Large intestine (tissue), 12 donors: ENCODE results near the gene TEN1. TPM values are rescaled to one million over a fixed set of nuclear protein-coding genes. Genes with fewer than 3 reads are reported as not detected.
A peak's percentile ranks its signal among the peaks of the same experiment; 100 is the strongest.

Experiments
- DNase-seq, 2 donors: peaks; one replicate each; pipeline versions ENCODE4 v3.0.0 to v3.0.0-alpha.2; 2013
- H3K27ac ChIP-seq: one replicate; pipeline ENCODE4 v1.5.1; 2013; ENCODE audit warnings: low read length
- H3K27me3 ChIP-seq: 2 replicates; pipeline ENCODE4 v1.6.1; 2013; ENCODE audit warnings: low read length; ENCODE audit not compliant: control insufficient read depth, insufficient read depth
- H3K36me3 ChIP-seq: 2 replicates; pipeline ENCODE4 v1.6.1; 2013; ENCODE audit warnings: low read length; ENCODE audit not compliant: control insufficient read depth, insufficient read depth
- H3K4me1 ChIP-seq: one replicate; pipeline ENCODE4 v1.6.1; 2013; ENCODE audit warnings: low read length; ENCODE audit not compliant: control insufficient read depth, insufficient read depth
- H3K4me3 ChIP-seq: one replicate; pipeline ENCODE4 v1.5.1; 2013; ENCODE audit warnings: low read length
- H3K9me3 ChIP-seq: one replicate; pipeline ENCODE4 v1.6.1; 2013; ENCODE audit warnings: mild to moderate bottlenecking, low read depth, low read length, moderate library complexity; ENCODE audit not compliant: control insufficient read depth
- WGBS: methylation state at CpG from one replicate; pipeline ENCODE4 v1.1.5; 2013; ENCODE audit warnings: low lambda C conversion rate; ENCODE audit not compliant: insufficient coverage; 5-methylcytosine and 5-hydroxymethylcytosine counted together
- long read RNA-seq, 11 donors: transcript quantifications; one replicate each; lab custom pipeline, GENCODE V29; 2026
- polyA plus RNA-seq: library from polyadenylated mRNA; unstranded; fragments of 120-200 nt; gene quantifications from one replicate; pipeline ENCODE4 v1.2.1, GENCODE V29; 2013

Gene TEN1, protein sequence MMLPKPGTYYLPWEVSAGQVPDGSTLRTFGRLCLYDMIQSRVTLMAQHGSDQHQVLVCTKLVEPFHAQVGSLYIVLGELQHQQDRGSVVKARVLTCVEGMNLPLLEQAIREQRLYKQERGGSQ
- 24.5 TPM for polyA plus RNA-seq
- long read RNA-seq, donor 1, transcript TEN1-201 (4 exons, 994 nt), result major isoform, 11 of 11 reads
- long read RNA-seq, donor 1, partial matches to known transcripts, result 0 of 11 reads
- long read RNA-seq, donor 1, other reads (novel, unspliced or antisense), result 0 of 11 reads
- long read RNA-seq, donor 2, transcript TEN1-201 (4 exons, 994 nt), result major isoform, 25 of 25 reads
- long read RNA-seq, donor 2, partial matches to known transcripts, result 0 of 25 reads
- long read RNA-seq, donor 2, other reads (novel, unspliced or antisense), result 0 of 25 reads
- long read RNA-seq, donor 3, result 0 reads
- long read RNA-seq, donor 4, partial matches to known transcripts, result 0 of 3 reads
- long read RNA-seq, donor 4, other reads (novel, unspliced or antisense), result 0 of 3 reads
- long read RNA-seq, donor 5, transcript TEN1-201 (4 exons, 994 nt), result major isoform, 10 of 10 reads
- long read RNA-seq, donor 5, partial matches to known transcripts, result 0 of 10 reads
- long read RNA-seq, donor 5, other reads (novel, unspliced or antisense), result 0 of 10 reads
- long read RNA-seq, donor 6, transcript TEN1-201 (4 exons, 994 nt), result major isoform, 17 of 17 reads
- long read RNA-seq, donor 6, partial matches to known transcripts, result 0 of 17 reads
- long read RNA-seq, donor 6, other reads (novel, unspliced or antisense), result 0 of 17 reads
- long read RNA-seq, donor 7, transcript TEN1-201 (4 exons, 994 nt), result major isoform, 5 of 5 reads
- long read RNA-seq, donor 7, partial matches to known transcripts, result 0 of 5 reads
- long read RNA-seq, donor 7, other reads (novel, unspliced or antisense), result 0 of 5 reads
- long read RNA-seq, donor 8, transcript TEN1-201 (4 exons, 994 nt), result major isoform, 26 of 26 reads
- long read RNA-seq, donor 8, partial matches to known transcripts, result 0 of 26 reads
- long read RNA-seq, donor 8, other reads (novel, unspliced or antisense), result 0 of 26 reads
- long read RNA-seq, donor 9, transcript TEN1-201 (4 exons, 994 nt), result major isoform, 30 of 31 reads
- long read RNA-seq, donor 9, partial matches to known transcripts, result 0 of 31 reads
- long read RNA-seq, donor 9, other reads (novel, unspliced or antisense), result 0 of 31 reads
- long read RNA-seq, donor 10, transcript TEN1-201 (4 exons, 994 nt), result major isoform, 20 of 20 reads
- long read RNA-seq, donor 10, partial matches to known transcripts, result 0 of 20 reads
- long read RNA-seq, donor 10, other reads (novel, unspliced or antisense), result 0 of 20 reads
- long read RNA-seq, donor 11, transcript TEN1-201 (4 exons, 994 nt), result major isoform, 16 of 16 reads
- long read RNA-seq, donor 11, partial matches to known transcripts, result 0 of 16 reads
- long read RNA-seq, donor 11, other reads (novel, unspliced or antisense), result 0 of 16 reads

- H3K4me3 ChIP-seq, result peak within 1 kb of the TSS; percentile 77
- H3K27me3 ChIP-seq, result no peaks in the 10 kb centered on the region
- no peaks in the 10 kb centered on the region for H3K36me3 ChIP-seq
- no peaks in the 10 kb centered on the region for H3K9me3 ChIP-seq
- peak; percentile 98 to 99 for DNase-seq
- peaks cover 48% of the 10 kb centered on the region for H3K4me1 ChIP-seq
- peak within 1 kb of the TSS; percentile 99 for H3K27ac ChIP-seq
- WGBS, result no CpG with 5 or more reads among the region's 72 CpGs
These were observed at the start of gene TEN1, which contains the start of gene ACOX1 for GRCh38 chr17:75978938-75979704. TEN1 (plus strand) TSS chr17:75979240; CDS start chr17:75986193, 6,953 bp downstream. ACOX1 (minus strand) TSS chr17:75979166; CDS start chr17:75979073, 93 bp downstream.

DNA sequence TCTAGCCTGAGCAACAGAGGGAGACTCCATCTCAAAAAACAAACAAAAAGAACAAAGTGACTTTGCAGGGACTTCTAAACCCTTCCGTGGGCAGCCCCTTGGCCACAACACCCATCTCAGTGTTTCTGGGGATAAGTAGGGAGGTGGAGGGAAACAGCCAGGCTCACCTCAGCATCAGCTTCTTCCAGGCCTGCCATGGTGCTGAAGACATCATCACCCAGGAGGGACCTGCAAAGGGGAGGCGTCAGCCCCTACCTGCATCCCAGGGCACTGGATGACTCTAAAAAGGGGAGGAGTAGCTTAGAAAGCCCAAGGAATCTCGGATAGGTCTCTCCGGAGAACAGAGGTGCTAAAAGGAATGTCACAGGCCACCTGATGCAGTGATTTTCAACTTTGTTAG lies 48.0 kb upstream of the TEN1 start:
- Histone ChIP-seq H3K9me3 (no peaks in the 10 kb centered on the region), H3K36me3 (peaks cover 5% of the 10 kb centered on the region), H3K4me1 (peaks cover 21% of the 10 kb centered on the region), H3K27me3 (no peaks in the 10 kb centered on the region), H3K4me3 (no peak overlapping the region), H3K27ac (no peak overlapping the region)
- no peak for DNase-seq
- WGBS, result no CpG with 5 or more reads among the region's 4 CpGs

DNA sequence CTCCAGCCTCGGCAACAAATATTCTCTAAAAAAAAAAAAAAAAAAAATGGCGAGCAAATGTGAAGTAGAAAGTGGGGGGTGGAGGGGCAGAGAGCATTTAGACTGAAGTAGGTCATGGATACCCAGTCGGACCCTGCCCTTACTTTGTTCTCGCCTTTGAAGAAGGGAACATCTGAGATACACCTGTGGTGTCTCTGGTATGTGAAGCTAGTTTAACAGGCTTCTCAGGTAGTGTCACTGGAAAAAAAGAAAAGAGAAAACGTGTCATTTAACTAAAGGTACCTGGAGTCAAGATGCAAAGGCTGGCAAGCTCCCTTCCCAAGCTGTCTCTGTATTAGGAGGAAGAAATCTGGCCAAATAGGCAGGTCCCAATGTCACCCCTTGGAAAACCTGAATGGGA lies 46.2 kb upstream of the TEN1 start:
- Histone ChIP-seq H3K36me3 (no peaks in the 10 kb centered on the region), H3K9me3 (no peaks in the 10 kb centered on the region), H3K27me3 (no peaks in the 10 kb centered on the region), H3K27ac (no peak overlapping the region), H3K4me3 (no peak overlapping the region), H3K4me1 (peaks cover 5% of the 10 kb centered on the region)
- DNase-seq, result no peak
- WGBS, result no CpG with 5 or more reads among the region's 5 CpGs

- no peaks in the 10 kb centered on the region for H3K27me3 ChIP-seq
- H3K4me3 ChIP-seq, result no peak overlapping the region
- no peaks in the 10 kb centered on the region for H3K4me1 ChIP-seq
- no peaks in the 10 kb centered on the region for H3K9me3 ChIP-seq
- H3K27ac ChIP-seq, result no peak overlapping the region
- 100% methylated on average over 3 of the region's 4 CpGs for whole genome bisulfite sequencing
- no peak for DNase-seq
- no peaks in the 10 kb centered on the region for H3K36me3 ChIP-seq
These were observed 45.2 kb upstream of the TEN1 start for GRCh38 chr17:75933808-75934207.

GRCh38 chr17:75937652-75938051 lies 41.4 kb upstream of the TEN1 start:
- Histone ChIP-seq H3K27ac (no peak overlapping the region), H3K36me3 (no peaks in the 10 kb centered on the region), H3K4me1 (peaks cover 6% of the 10 kb centered on the region), H3K4me3 (no peak overlapping the region), H3K9me3 (no peaks in the 10 kb centered on the region), H3K27me3 (no peaks in the 10 kb centered on the region)
- DNase-seq, result no peak
- WGBS, result 80% methylated on average over 3 of the region's 13 CpGs

DNA sequence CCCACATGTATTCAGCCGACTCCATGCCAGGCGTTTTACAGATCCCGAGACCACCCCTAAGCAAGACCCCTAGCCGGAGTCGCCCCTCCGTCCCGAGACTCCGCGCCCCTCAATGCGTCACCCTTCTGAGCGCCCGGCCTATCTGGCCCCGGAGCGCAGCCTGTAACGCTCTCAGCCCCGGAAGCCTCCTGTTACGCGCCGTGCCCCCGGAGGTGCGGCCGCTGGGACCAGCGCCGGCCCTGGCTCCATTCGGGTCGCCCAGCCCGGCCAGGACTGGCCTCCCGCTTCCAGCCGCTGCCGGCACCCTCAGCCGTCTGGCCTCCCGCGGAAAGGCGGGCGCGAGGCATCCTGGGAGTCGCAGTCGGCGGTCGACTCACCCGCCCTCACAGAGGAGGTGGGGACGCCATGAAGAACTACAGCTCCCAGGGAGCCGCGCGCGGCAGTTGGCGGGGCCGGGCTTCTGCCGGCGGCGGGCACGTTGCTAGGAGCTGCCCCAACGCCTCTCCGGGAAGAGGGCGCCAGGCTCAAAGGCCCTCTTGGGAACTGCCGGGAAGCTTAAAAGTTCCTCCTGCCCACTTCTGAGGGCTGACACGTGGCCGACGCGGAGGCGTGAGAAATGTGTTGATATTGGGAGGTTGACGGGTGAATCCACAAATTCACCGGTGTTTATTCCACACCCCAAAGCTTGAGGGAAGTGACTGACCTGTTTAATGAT lies 38.2 kb upstream of the TEN1 start, which contains the start of gene FBF1:
TSS of gene FBF1 (minus strand) at position 316 of the 715 bp plus-strand sequence. CDS start 2,893 bp downstream, outside the sequence.
- H3K36me3 ChIP-seq, result peaks cover 14% of the 10 kb centered on the region
- peak within 1 kb of the TSS; percentile 61 for H3K27ac ChIP-seq
- no CpG with 5 or more reads among the region's 63 CpGs for WGBS
- H3K4me1 ChIP-seq, result peaks cover 6% of the 10 kb centered on the region
- H3K27me3 ChIP-seq, result no peaks in the 10 kb centered on the region
- no peaks in the 10 kb centered on the region for H3K9me3 ChIP-seq
- H3K4me3 ChIP-seq, result peak within 1 kb of the TSS; percentile 99
- DNase-seq, result peak; percentile 95 to 97

DNA sequence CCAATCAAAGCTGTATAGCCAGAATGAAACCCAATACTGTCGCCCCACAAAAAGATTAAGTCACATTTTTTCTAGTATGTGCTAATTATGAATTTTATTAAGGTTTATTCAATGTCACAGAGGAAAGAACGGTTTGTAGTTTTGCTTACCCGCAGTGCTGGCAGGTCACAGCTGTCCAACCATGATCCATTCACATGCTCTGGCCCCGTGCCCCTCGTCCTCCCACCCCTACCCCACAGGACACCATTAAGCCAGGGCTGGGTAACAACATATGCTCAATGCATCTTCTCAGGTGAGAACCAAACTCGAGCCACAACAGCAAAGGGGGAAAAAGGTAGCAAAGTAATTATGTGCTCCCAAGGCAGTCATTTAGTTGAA lies 37.6 kb upstream of the TEN1 start:
- DNase-seq, result no peak
- no CpG with 5 or more reads among the region's 6 CpGs for WGBS

DNA sequence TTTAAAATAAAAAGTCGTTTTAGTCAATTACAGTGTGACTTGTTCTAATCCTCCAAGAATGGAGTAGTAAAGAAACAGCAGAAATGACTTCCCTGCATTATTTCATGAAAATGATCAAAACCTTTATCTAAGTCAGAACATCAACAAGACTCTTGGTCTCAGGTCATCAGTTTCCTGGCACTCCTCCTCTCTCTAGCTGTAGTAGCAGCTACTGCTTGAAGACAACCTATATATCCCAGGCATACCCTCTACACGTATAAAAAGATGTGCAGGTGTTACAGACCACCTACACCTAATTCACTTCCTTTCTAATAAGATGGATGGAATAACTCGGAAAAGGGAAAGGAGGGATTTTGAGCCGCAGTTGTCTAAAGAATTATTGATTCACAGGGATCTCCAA lies 36.6 kb upstream of the TEN1 start:
- Histone ChIP-seq H3K4me1 (peaks cover 6% of the 10 kb centered on the region), H3K27ac (no peak overlapping the region), H3K4me3 (no peak overlapping the region), H3K36me3 (peaks cover 27% of the 10 kb centered on the region), H3K9me3 (no peaks in the 10 kb centered on the region), H3K27me3 (no peaks in the 10 kb centered on the region)
- no peak for DNase-seq
- WGBS, result no CpG with 5 or more reads among the region's 4 CpGs

More for the DNA sequence above, 37.6 kb upstream of the TEN1 start:
- Histone ChIP-seq H3K4me3 (peak overlapping the region; percentile 99), H3K36me3 (peaks cover 20% of the 10 kb centered on the region), H3K9me3 (no peaks in the 10 kb centered on the region), H3K4me1 (peaks cover 6% of the 10 kb centered on the region), H3K27ac (no peak overlapping the region), H3K27me3 (no peaks in the 10 kb centered on the region)

DNA sequence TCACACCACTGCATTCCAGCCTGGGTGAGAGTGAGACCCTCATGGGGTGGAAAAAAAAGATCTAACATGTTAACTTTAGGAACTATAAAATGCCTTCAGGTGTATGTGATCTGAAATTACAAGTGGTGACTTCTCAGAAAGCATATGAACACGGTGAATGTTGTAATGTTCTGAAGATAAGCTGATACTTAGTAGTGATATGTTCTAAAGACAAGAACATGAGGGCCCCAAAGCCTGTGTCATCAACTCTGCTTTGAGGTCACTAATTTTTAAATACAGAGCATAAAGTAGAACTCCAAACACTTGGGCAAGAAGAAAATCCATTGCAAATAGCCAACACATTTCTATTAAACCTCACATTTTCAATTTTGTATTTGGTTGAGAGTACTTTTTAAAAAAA lies 35.5 kb upstream of the TEN1 start:
- no peak overlapping the region for H3K4me3 ChIP-seq

More for the DNA sequence above, 35.5 kb upstream of the TEN1 start:
- Histone ChIP-seq H3K4me1 (peaks cover 6% of the 10 kb centered on the region), H3K27ac (no peak overlapping the region), H3K36me3 (peaks cover 37% of the 10 kb centered on the region), H3K9me3 (no peaks in the 10 kb centered on the region), H3K27me3 (no peaks in the 10 kb centered on the region)
- WGBS, result no CpG with 5 or more reads among the region's 1 CpG
- no peak for DNase-seq
